ENCODE data around the gene PGBD5. TPM values are rescaled to one million over a fixed set of nuclear protein-coding genes. Genes with fewer than 3 reads are reported as not detected.

Gene PGBD5
- total and polyA plus RNA-seq, 3 donors from 2014 or later, result 14.3 to 28.1 (median 16.0) TPM

GRCh38 chr1:230350208-230350921 lies 75.8 kb downstream of the PGBD5 start:
- intact Hi-C loops (cut with DNase I; ENCODE audit: low total_unique reads), result no loop called here
- H3K27me3 ChIP-seq, result no peaks in the 10 kb centered on the region
- H3K36me3 ChIP-seq (ENCODE audit: low read depth, missing control alignments), result no peaks in the 10 kb centered on the region
- no peak for DNase-seq
- no peak overlapping the region for H3K27ac ChIP-seq
- no peak for TF ChIP-seq POLR2A (IDR thresholded peaks at IDR 0.05)
- TF ChIP-seq, protein P1, sequence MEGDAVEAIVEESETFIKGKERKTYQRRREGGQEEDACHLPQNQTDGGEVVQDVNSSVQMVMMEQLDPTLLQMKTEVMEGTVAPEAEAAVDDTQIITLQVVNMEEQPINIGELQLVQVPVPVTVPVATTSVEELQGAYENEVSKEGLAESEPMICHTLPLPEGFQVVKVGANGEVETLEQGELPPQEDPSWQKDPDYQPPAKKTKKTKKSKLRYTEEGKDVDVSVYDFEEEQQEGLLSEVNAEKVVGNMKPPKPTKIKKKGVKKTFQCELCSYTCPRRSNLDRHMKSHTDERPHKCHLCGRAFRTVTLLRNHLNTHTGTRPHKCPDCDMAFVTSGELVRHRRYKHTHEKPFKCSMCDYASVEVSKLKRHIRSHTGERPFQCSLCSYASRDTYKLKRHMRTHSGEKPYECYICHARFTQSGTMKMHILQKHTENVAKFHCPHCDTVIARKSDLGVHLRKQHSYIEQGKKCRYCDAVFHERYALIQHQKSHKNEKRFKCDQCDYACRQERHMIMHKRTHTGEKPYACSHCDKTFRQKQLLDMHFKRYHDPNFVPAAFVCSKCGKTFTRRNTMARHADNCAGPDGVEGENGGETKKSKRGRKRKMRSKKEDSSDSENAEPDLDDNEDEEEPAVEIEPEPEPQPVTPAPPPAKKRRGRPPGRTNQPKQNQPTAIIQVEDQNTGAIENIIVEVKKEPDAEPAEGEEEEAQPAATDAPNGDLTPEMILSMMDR (IDR thresholded peaks at IDR 0.05), result no peak
- no peaks in the 10 kb centered on the region for H3K4me1 ChIP-seq
- 94 to 95% methylated on average over 9 to 13 of the region's 13 CpGs for WGBS, 2 donors
- H3K9me3 ChIP-seq, result no peaks in the 10 kb centered on the region
- no peak overlapping the region for H3K4me3 ChIP-seq

- Histone ChIP-seq H3K4me1 (no peaks in the 10 kb centered on the region), H3K4me3 (no peak overlapping the region), H3K9me3 (no peaks in the 10 kb centered on the region), H3K27me3 (no peaks in the 10 kb centered on the region), H3K27ac (no peak overlapping the region), H3K36me3 (ENCODE audit: low read depth, missing control alignments) (no peaks in the 10 kb centered on the region)
- intact Hi-C loops (cut with DNase I; ENCODE audit: low total_unique reads), result no loop called here
- TF ChIP-seq POLR2A (IDR thresholded peaks at IDR 0.05), result no peak
- TF ChIP-seq, protein P1 (IDR thresholded peaks at IDR 0.05), result no peak
- DNase-seq, result no peak
- 70 to 73% methylated on average over 5 of the region's 5 CpGs for WGBS, 2 donors
Observed at GRCh38 chr1:230349020-230349393, 77.1 kb downstream of the PGBD5 start.

GRCh38 chr1:230348386-230349019 lies 77.6 kb downstream of the PGBD5 start:
- intact Hi-C loops (cut with DNase I; ENCODE audit: low total_unique reads), result no loop called here
- no peak overlapping the region for H3K4me3 ChIP-seq
- TF ChIP-seq, protein P1 (IDR thresholded peaks at IDR 0.05), result no peak
- no peaks in the 10 kb centered on the region for H3K36me3 ChIP-seq (ENCODE audit: low read depth, missing control alignments)
- no peaks in the 10 kb centered on the region for H3K4me1 ChIP-seq
- no peak overlapping the region for H3K27ac ChIP-seq
- H3K9me3 ChIP-seq, result no peaks in the 10 kb centered on the region
- no peaks in the 10 kb centered on the region for H3K27me3 ChIP-seq
- WGBS, 2 donors, result 69 to 71% methylated on average over 9 of the region's 9 CpGs
- DNase-seq, result no peak

GRCh38 chr1:230347896-230348295 lies 78.2 kb downstream of the PGBD5 start:
- no peaks in the 10 kb centered on the region for H3K4me1 ChIP-seq
- intact Hi-C loops (cut with DNase I; ENCODE audit: low total_unique reads), result no loop called here
- H3K36me3 ChIP-seq (ENCODE audit: low read depth, missing control alignments), result no peaks in the 10 kb centered on the region
- H3K9me3 ChIP-seq, result no peaks in the 10 kb centered on the region
- no peak for DNase-seq
- 93 to 94% methylated on average over 7 of the region's 7 CpGs for WGBS, 2 donors
- TF ChIP-seq POLR2A (IDR thresholded peaks at IDR 0.05), result no peak
- TF ChIP-seq, protein P1 (IDR thresholded peaks at IDR 0.05), result no peak
- no peak overlapping the region for H3K4me3 ChIP-seq
- no peak overlapping the region for H3K27ac ChIP-seq
- no peaks in the 10 kb centered on the region for H3K27me3 ChIP-seq
